ENCODE data around the gene RALGPS1. TPM values are rescaled to one million over a fixed set of nuclear protein-coding genes. Genes with fewer than 3 reads are reported as not detected.

Gene RALGPS1
- polyA plus RNA-seq, 1 of the 3 experiments (the other 2 are of a cell fraction), result 3.9 TPM

DNA sequence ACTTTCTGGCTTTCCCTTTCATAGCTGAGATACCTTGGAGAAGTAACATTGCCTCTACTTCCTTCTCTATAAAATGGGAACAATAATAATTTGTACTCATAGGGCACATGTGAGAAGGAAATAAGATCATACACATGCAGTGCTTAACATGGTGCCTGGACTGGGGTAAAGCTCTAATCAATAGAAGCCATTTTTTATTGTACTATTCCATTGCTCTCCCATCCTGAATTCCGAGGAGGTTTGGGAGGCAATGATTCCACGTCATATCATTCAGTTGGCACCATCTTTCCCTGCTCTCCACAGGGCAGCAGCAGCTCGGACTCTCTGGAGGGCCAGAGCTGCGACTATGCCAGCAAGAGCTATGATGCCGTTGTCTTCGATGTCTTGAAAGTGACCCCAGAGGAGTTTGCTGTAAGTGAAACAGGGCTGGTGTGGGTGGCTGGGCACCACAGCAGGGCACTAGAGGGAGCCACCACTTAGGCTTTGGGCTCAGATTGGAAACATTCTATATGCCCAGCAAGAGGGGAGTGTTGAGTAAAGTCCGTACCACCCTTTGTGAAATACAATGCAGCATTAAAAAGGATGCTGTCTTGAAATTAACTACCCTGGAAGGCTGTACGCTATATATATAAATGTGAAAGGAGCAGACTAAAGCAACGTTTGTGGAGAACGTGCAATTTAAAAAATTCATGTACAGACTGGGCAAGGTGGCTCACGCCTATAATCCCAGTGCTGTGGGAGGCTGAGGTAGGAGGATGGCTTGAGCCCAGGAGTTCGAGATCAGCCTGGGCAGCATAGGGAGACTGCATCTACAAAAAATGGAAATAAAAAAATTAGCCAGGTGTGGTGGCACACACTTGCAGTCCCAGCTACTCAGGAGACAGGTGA, 51.2 kb downstream of the RALGPS1 start:
- Histone ChIP-seq H3K79me2 (ENCODE audit: insufficient read depth) (no peaks in the 10 kb centered on the region), H2AFZ (ENCODE audit: low read depth) (no peak overlapping the region), H3K9me3 (no peaks in the 10 kb centered on the region), H3K36me3 (replicated peaks in 1 of 2; ENCODE audit: control insufficient read depth in 1 of 2, insufficient read depth in 2 of 2, low read length in 1 of 2) (no peaks in the 10 kb centered on the region), H3F3A (replicated peaks; ENCODE audit: insufficient read depth) (no peaks in the 10 kb centered on the region), H3K4me3 (ENCODE audit: low read depth in 2 of 2, low read length in 1 of 2) (no peak overlapping the region), H4K20me1 (ENCODE audit: insufficient read depth) (no peaks in the 10 kb centered on the region), H3K9ac (no peak overlapping the region), H3K9me2 (no peaks in the 10 kb centered on the region), H3K27ac (ENCODE audit: low read depth in 2 of 2, low read length in 1 of 2) (no peak overlapping the region), H3K27me3 (ENCODE audit: insufficient read depth) (no peaks in the 10 kb centered on the region), H3K4me2 (no peak overlapping the region), H3K4me1 (ENCODE audit: control insufficient read depth in 1 of 2, insufficient read depth in 2 of 2, low read depth in 1 of 2, low read length in 1 of 2) (no peaks in the 10 kb centered on the region)
- POLR2A ChIA-PET, result no interaction called here
- TF ChIP-seq FOXJ3 (CRISPR knock-in tag; IDR thresholded peaks at IDR 0.05) (no peak), MXI1 (IDR thresholded peaks at IDR 0.05; ENCODE audit: low read depth, low read length) (no peak), GATA2 (CRISPR knock-in tag; IDR thresholded peaks at IDR 0.05) (no peak), SIN3A (IDR thresholded peaks at IDR 0.05; ENCODE audit: borderline replicate concordance, low read depth, low read length) (no peak), JUND (IDR thresholded peaks at IDR 0.05) (no peak), SMC3 (IDR thresholded peaks at IDR 0.05; ENCODE audit: low read depth, low read length) (peak; percentile 98), FOSL2 (IDR thresholded peaks at IDR 0.05; ENCODE audit: borderline replicate concordance, low read depth) (no peak), RAD21 (IDR thresholded peaks at IDR 0.05; ENCODE audit: low read length) (peak; percentile 98), FOXM1 (IDR thresholded peaks at IDR 0.05; ENCODE audit: low read depth) (no peak), RCOR1 (IDR thresholded peaks at IDR 0.05; ENCODE audit: low read length) (0 out of 2 replicates have a peak, but pooled peaks have one; percentile 28), CHD2 (IDR thresholded peaks at IDR 0.05; ENCODE audit: low read length, partially characterized antibody) (no peak), ELF1 (IDR thresholded peaks at IDR 0.05) (no peak), REST (IDR thresholded peaks at IDR 0.05; ENCODE audit: low read depth, low read length) (no peak), EZH2phosphoT487 (IDR thresholded peaks at IDR 0.05; ENCODE audit: borderline replicate concordance, low read depth) (no peak)
- TF ChIP-seq, protein P1, sequence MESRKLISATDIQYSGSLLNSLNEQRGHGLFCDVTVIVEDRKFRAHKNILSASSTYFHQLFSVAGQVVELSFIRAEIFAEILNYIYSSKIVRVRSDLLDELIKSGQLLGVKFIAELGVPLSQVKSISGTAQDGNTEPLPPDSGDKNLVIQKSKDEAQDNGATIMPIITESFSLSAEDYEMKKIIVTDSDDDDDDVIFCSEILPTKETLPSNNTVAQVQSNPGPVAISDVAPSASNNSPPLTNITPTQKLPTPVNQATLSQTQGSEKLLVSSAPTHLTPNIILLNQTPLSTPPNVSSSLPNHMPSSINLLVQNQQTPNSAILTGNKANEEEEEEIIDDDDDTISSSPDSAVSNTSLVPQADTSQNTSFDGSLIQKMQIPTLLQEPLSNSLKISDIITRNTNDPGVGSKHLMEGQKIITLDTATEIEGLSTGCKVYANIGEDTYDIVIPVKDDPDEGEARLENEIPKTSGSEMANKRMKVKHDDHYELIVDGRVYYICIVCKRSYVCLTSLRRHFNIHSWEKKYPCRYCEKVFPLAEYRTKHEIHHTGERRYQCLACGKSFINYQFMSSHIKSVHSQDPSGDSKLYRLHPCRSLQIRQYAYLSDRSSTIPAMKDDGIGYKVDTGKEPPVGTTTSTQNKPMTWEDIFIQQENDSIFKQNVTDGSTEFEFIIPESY (IDR thresholded peaks at IDR 0.05; ENCODE audit: borderline replicate concordance, low read depth), result no peak
- TF ChIP-seq, protein P2, sequence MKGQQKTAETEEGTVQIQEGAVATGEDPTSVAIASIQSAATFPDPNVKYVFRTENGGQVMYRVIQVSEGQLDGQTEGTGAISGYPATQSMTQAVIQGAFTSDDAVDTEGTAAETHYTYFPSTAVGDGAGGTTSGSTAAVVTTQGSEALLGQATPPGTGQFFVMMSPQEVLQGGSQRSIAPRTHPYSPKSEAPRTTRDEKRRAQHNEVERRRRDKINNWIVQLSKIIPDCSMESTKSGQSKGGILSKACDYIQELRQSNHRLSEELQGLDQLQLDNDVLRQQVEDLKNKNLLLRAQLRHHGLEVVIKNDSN (IDR thresholded peaks at IDR 0.05; ENCODE audit: borderline replicate concordance, low read depth), result no peak
- TF ChIP-seq, protein P3, sequence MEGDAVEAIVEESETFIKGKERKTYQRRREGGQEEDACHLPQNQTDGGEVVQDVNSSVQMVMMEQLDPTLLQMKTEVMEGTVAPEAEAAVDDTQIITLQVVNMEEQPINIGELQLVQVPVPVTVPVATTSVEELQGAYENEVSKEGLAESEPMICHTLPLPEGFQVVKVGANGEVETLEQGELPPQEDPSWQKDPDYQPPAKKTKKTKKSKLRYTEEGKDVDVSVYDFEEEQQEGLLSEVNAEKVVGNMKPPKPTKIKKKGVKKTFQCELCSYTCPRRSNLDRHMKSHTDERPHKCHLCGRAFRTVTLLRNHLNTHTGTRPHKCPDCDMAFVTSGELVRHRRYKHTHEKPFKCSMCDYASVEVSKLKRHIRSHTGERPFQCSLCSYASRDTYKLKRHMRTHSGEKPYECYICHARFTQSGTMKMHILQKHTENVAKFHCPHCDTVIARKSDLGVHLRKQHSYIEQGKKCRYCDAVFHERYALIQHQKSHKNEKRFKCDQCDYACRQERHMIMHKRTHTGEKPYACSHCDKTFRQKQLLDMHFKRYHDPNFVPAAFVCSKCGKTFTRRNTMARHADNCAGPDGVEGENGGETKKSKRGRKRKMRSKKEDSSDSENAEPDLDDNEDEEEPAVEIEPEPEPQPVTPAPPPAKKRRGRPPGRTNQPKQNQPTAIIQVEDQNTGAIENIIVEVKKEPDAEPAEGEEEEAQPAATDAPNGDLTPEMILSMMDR (IDR thresholded peaks at IDR 0.05), result peak; percentile 94
- CTCF ChIA-PET, result interaction anchor here (0.6 to 8.3 kb wide), 37 partner anchors 9 to 427 kb away, joined by 3 to 118 read pairs (median 4); no protein-coding TSS in a partner anchor
- DNase-seq, result peak; percentile 73
- WGBS (ENCODE audit: low lambda C conversion rate), result 54% methylated on average over 12 of the region's 12 CpGs
